SW480 (cell line): Measurements from ENCODE around the gene RGL3.
"Not testable (repeated sequence)": the region's sequence is repeated elsewhere in the genome, so short reads cannot be mapped to it uniquely, and the experiment has no call there.

ENCODE experiments used
- DNase-seq: peaks from one replicate; pipeline ENCODE4 v3.0.0-alpha.2; 2016; ENCODE audit warnings: low spot score

Gene RGL3

DNA sequence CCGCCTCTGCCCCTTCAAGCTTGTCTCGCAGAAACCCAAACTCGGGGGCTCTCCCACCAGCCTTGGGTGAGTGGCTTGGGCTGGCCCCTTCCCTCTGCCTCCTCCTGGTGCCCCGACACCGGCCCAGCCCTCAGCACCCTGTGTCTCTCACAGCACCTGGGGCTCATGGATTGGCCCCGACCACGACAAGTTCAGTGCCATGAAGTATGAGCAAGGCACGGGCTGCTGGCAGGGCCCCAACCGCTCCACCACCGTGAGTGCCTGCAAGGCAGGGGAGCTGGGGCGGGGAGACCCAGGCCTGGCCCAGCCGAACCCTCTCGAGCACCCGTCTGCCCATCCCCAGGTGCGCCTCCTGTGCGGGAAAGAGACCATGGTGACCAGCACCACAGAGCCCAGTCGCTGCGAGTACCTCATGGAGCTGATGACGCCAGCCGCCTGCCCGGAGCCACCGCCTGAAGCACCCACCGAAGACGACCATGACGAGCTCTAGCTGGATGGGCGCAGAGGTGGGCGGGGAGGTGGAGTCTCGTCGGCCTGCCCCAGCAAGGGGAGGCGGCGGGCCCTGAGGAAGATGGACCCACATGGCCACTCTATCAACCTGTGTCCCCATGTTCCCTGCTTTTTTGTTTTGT is 29.9 kb upstream of the RGL3 start:
- no peak for DNase-seq

- DNase-seq, result no peak
Observed at GRCh38 chr19:11448410-11448809, 29.3 kb upstream of the RGL3 start.

GRCh38 chr19:11447347-11448262 is 28.5 kb upstream of the RGL3 start:
- no peak for DNase-seq

GRCh38 chr19:11446652-11447301 is 27.7 kb upstream of the RGL3 start:
- no peak for DNase-seq

GRCh38 chr19:11446271-11446651 is 27.1 kb upstream of the RGL3 start:
- DNase-seq, result no peak

- DNase-seq, result no peak
Observed at GRCh38 chr19:11445141-11445540, 26.0 kb upstream of the RGL3 start.

DNA sequence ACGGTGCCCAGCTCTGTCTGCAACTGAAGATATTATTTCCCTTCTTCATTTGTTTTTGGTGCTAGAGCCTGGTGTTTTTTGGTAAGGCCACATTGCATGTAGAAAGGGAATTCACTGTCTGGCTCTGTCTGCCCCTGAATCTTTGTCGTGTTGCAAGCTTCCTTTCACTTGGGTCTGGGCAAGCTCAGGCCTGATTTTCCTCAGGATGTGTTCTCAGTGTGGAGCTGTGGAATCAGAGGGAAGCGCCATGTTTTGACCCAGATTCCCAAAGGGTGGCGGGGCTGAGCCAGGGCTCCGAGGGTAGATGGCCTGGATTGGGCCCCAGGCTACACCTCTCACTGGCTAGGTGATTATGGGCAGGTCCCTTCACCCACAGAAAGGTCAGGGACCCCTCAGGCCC is 24.9 kb upstream of the RGL3 start:
- DNase-seq, result no peak

GRCh38 chr19:11437955-11438354 is 18.8 kb upstream of the RGL3 start:
- DNase-seq, result no peak

DNA sequence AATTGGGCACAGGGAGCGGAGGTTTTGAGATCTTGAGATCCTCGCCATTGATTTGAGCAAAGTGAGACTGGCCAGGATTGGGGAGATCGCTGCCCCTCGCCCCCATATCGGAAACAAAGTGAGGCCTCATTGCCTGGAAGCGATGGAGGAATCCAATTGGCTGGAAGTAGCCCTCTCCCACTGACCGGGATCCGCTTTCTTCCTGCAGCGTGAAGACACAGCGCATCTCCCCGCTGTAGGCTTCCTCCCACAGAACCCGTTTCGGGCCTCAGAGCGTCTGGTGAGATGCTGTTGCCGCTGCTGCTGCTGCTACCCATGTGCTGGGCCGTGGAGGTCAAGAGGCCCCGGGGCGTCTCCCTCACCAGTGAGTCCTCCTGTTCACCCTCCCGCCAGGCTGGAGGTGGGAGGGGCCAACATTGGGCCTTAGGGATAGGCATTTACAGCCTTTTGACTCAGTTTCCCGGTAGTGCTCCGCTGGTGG is 16.8 kb upstream of the RGL3 start:
- DNase-seq, result no peak

- peak; percentile 100 for DNase-seq
Observed at GRCh38 chr19:11435057-11435832, 16.1 kb upstream of the RGL3 start, which contains the start of the genes ODAD3 and PRKCSH. TSS of gene ODAD3 (minus strand) at chr19:11435121. CDS start at chr19:11435016, 105 bp downstream. TSS of gene PRKCSH (plus strand) at chr19:11435635. CDS start at chr19:11436118, 483 bp downstream.

GRCh38 chr19:11434703-11435056 is 15.6 kb upstream of the RGL3 start:
- no peak for DNase-seq

- not testable (repeated sequence) for DNase-seq
Observed at GRCh38 chr19:11433526-11433925, 14.4 kb upstream of the RGL3 start.

- DNase-seq, result no peak
Observed at GRCh38 chr19:11426656-11427055, 7.5 kb upstream of the RGL3 start.

DNA sequence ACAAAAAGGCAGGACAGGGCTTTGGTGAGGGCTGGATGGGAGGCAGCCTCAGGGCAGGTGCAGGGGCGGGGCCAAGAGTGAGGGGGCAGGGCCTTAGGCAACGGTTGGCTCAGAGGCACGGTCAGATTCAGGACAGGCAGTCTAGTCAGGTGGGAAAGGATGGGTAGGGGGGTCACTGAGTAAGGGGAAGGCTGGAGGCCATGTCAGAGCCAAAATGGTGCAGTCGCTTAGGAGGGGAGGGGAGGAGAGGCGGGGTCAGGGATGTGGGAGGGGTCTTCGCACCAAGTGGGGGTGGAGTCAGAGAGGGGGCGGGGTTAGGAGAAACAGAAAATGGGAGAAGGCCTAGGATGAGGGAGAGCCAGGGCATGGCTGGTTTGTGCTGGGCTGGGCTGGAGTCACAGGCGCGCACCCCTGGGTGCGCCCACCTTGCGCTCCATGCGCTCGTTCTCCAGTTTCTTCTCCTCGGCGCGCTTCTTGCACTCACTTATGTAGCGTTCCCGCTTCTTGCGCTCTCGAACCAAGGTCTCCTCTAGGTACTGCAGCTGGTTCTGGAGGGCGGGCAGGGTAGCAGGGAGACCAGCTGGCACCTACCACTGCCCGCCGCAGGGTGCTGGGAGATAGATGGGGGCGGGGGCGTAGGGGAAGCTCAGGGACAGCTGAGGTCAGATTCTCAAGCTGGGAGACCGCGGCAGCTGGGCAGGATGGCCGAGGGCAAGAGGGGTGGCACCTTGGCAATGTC is 6.8 kb upstream of the RGL3 start:
- DNase-seq, result no peak

DNA sequence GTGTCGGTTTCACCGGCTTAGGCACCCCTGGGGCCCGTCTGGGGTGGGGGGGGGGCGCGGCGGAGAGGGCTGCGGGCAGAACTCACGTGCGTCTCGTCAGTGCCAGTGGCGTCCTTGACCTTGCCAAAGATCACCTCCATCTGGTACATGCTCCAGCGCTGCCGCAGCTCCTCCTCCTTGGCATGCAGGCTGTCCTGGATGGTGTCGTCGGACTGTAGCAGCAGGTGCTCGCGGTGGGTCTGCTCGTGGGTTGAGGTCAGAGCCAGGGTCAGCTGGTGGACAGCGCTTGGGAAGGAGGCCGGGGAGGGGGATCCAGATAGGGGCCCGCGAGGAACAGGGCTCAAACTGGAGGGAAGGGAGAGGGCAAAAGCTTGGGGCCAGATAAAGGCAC is 4.7 kb upstream of the RGL3 start:
- no peak for DNase-seq

DNA sequence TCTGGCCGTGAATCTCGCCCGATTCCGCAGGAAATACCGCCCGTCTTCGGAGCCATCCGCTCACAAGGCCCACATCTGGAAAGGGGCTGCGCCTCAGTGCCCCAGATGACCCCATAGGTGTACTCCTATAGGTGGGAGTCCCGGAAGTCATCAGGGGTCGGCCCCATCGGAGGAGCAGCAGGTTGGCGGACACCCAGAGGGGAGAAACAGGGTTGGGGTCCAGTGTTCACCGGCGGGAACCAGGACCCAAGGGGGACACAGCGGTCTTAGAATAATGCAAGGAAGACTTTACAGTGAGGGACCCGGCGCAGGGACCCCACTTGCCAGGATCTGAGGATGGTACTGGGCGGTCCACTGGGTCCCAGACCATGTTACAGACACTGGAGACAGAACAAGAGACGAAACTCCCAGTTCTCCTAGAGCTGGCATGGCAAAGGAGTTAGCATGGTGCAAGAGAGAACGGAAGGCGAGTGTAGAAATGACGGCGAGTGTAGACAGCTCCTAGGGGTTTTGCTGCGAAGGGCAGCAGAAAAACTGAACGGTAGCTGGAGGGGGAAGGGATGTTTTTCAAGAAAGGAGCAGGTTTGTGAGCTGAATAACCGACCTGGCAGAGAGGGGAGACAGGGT is 4.2 kb upstream of the RGL3 start:
- DNase-seq, result no peak

- DNase-seq, result no peak
Observed at GRCh38 chr19:11422163-11423065, 3.3 kb upstream of the RGL3 start.

DNA sequence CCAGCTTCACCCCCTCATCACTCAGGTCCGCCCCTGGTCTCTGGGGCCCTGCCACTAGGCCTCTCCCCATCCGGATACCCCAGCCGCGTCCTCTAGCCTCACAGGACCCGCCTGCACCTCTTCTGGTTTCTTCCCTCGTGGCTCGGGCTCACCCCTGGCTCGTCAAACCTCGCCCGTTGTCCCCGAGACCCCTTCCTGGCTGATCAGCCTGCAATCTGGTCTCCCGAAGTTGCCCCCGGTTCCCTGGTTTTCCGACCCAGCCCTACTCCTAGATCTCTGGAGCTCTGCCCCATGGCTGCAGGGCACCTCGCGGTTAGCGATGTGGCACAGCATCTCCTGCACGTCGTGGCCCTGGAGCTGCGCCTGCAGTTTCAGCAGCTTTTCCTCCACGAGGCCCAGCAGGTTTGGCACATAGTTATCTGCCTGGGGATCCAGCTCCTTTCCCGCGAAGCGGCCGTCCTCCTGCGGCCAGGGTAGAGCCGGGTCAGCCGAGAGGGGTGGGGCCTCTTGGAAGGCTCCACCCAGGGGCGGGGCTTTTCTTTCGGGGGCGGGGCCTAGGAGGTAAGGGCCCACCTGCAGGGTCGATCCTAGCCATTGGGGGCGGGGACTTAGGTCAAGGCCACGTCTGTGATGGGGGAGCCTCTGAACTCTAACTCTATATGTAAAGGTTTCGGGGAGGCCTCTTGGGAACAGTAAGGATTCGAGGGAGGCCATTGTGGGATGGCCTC is 2.4 kb upstream of the RGL3 start:
- DNase-seq, result no peak
